A549 (cell line): ENCODE measurements around the gene SATB2.

ENCODE experiments used
- CHD2 ChIP-seq: fragments of 150-350 bp; IDR thresholded peaks from 2 replicates; pipeline ENCODE4 v1.6.1; 2014; ENCODE audit warnings: low read length; ENCODE audit not compliant: partially characterized antibody
- CTCF ChIP-seq: fragments of >200 bp; sonication (Bioruptor Twin); formaldehyde crosslinking; IDR thresholded peaks from 3 replicates; pipeline ENCODE4 v1.5.1; 2016
- FOXS1 ChIP-seq: fragments of 250-450 bp; sonication (Bioruptor Pico); IDR thresholded peaks from 2 replicates; pipeline ENCODE4 v1.5.0; 2020; ENCODE audit warnings: mild to moderate bottlenecking, moderate library complexity
- HMGXB4 ChIP-seq: fragments of 250-450 bp; sonication (Bioruptor Pico); IDR thresholded peaks from 2 replicates; pipeline ENCODE4 v1.5.0; 2021; ENCODE audit warnings: mild to moderate bottlenecking, moderate library complexity, borderline replicate concordance
- JUN ChIP-seq, 2 experiments: fragments of >200 bp; sonication (Bioruptor Twin); formaldehyde crosslinking; IDR thresholded peaks; 2 replicates in 1 of 2; 3 replicates in 1 of 2; pipeline ENCODE4 v1.6.1; 2016 to 2017
- KDM5A ChIP-seq: fragments of 200-600 bp; sonication (generic); IDR thresholded peaks from 2 replicates; pipeline ENCODE4 v1.6.1; 2016; ENCODE audit warnings: antibody characterized with exemption, mild to moderate bottlenecking
- RNF2 ChIP-seq: fragments of 200-600 bp; sonication (generic); IDR thresholded peaks from 2 replicates; pipeline ENCODE4 v1.6.1; 2016; ENCODE audit warnings: low read depth, mild to moderate bottlenecking, antibody characterized with exemption, moderate library complexity, borderline replicate concordance
- ZNF302 ChIP-seq: fragments of 250-450 bp; sonication (Bioruptor Pico); IDR thresholded peaks from 2 replicates; pipeline ENCODE4 v1.9.0; 2021; ENCODE audit warnings: inconsistent platforms, mild to moderate bottlenecking, moderate library complexity

- TF ChIP-seq CTCF: no peak
- no peak for TF ChIP-seq JUN (IDR thresholded peaks at IDR 0.05)
- TF ChIP-seq CHD2: no peak
- no peak for TF ChIP-seq FOXS1 (CRISPR knock-in tag)
- TF ChIP-seq HMGXB4 (CRISPR knock-in tag): no peak
- no peak for TF ChIP-seq ZNF302 (CRISPR knock-in tag)
- TF ChIP-seq KDM5A: no peak
- no peak for TF ChIP-seq RNF2
Observed at GRCh38 chr2:199339891-199340605, 117.7 kb downstream of the SATB2 start.
